HCT116 (cell line): ENCODE measurements around the gene C5orf63. TPM values are rescaled to one million over a fixed set of nuclear protein-coding genes. Genes with fewer than 3 reads are reported as not detected.

Experiments
- ATAC-seq: fragments of 200-7000 bp; cut with Tn5 transposase; 2 replicates; pipeline ENCODE4 v1.9.1; 2020; ENCODE audit warnings: mild to moderate bottlenecking, moderate library complexity
- BruUV-seq: library from RNA; stranded (reverse); fragments of 400-500 nt; replicated peaks from 2 replicates; lab custom pipeline; 2021; lab: Mats Ljungman, UMichigan
- CTCF ChIA-PET: fragments of 300-600 bp; sonication (Branson Sonifier 250); formaldehyde crosslinking; loops from one replicate; lab custom pipeline; 2021; ENCODE audit warnings: antibody characterized with exemption; lab: Charles Lee
- POLR2A ChIA-PET: fragments of 300-600, 350-600 bp; sonication (Branson Sonifier 250); formaldehyde crosslinking; loops from one replicate; lab custom pipeline; 2021; ENCODE audit warnings: antibody characterized with exemption; lab: Charles Lee
- RAD21 ChIA-PET, 2 experiments: fragments of 300-600 bp; sonication (Branson Sonifier 250); formaldehyde crosslinking; loops; one replicate each; lab custom pipeline; 2023; ENCODE audit warnings: low total read pairs in 2 of 2; ENCODE audit not compliant: uncharacterized antibody in 2 of 2, unreplicated experiment in 2 of 2, low non-redundant PET in 1 of 2; lab: Charles Lee
- DNase-seq: peaks from one replicate; pipeline ENCODE4 v3.0.0-alpha.2; 2010; ENCODE audit warnings: low read depth, low spot score
- H2AFZ ChIP-seq: fragments of 200-600 bp; shearing (Covaris generic), sonication (generic); 2 replicates; pipeline ENCODE4 v1.6.1; 2017; ENCODE audit warnings: low read depth, mixed run types, mixed read lengths, antibody characterized with exemption, low read length; ENCODE audit not compliant: poor library complexity, severe bottlenecking
- H3K27ac ChIP-seq: 2 replicates; pipeline ENCODE4 v1.5.1; 2012; ENCODE audit warnings: low read depth, low read length
- H3K27me3 ChIP-seq: fragments of 200-600 bp; sonication (generic); 2 replicates; pipeline ENCODE4 v1.6.1; 2016; ENCODE audit warnings: mixed run types, low read length, mixed read lengths; ENCODE audit not compliant: insufficient read depth
- H3K36me3 ChIP-seq, 2 experiments: fragments of 200-500 bp in 1 of 2; fragments of 200-600 bp in 1 of 2; sonication (Bioruptor generic) in 1 of 2; sonication (generic) in 1 of 2; 2 replicates each; pipeline versions ENCODE4 v1.5.1 to v1.6.1; 2014 to 2016; ENCODE audit warnings: low read length in 2 of 2, inconsistent platforms in 1 of 2, mixed read lengths in 1 of 2, mixed run types in 1 of 2; ENCODE audit not compliant: insufficient read depth in 2 of 2, control insufficient read depth in 1 of 2
- H3K4me1 ChIP-seq, 2 experiments: fragments of 200-600 bp in 1 of 2; sonication (generic) in 1 of 2; 2 replicates each; pipeline versions ENCODE4 v1.5.1 to v1.6.1; 2012 to 2017; ENCODE audit warnings: low read length in 2 of 2, inconsistent platforms in 1 of 2, mild to moderate bottlenecking in 1 of 2, mixed read lengths in 1 of 2, mixed run types in 1 of 2, moderate library complexity in 1 of 2; ENCODE audit not compliant: insufficient read depth in 2 of 2, control insufficient read depth in 1 of 2
- H3K4me2 ChIP-seq: fragments of 200-600 bp; sonication (generic); 2 replicates; pipeline ENCODE4 v1.6.1; 2017; ENCODE audit warnings: mixed run types, low read length, mixed read lengths
- H3K4me3 ChIP-seq, 2 experiments: fragments of 200-600 bp in 1 of 2; sonication (generic) in 1 of 2; replicated peaks in 1 of 2; 2 replicates each; pipeline ENCODE4 v1.5.1; 2011 to 2016; ENCODE audit warnings: low read length in 2 of 2, control low read depth in 1 of 2, low read depth in 1 of 2, mild to moderate bottlenecking in 1 of 2, mixed read lengths in 1 of 2, mixed run types in 1 of 2
- H3K79me2 ChIP-seq: fragments of 200-600 bp; sonication (generic); 2 replicates; pipeline ENCODE4 v1.6.1; 2017; ENCODE audit warnings: mild to moderate bottlenecking, mixed run types, low read length, moderate library complexity, mixed read lengths; ENCODE audit not compliant: insufficient read depth
- H3K9ac ChIP-seq: fragments of 200-600 bp; sonication (generic); 2 replicates; pipeline ENCODE4 v1.6.1; 2016; ENCODE audit warnings: low read length, mixed read lengths
- H3K9me2 ChIP-seq: fragments of 200-600 bp; sonication (generic), shearing (Covaris generic); 2 replicates; pipeline ENCODE4 v1.6.1; 2017; ENCODE audit warnings: mixed run types, mild to moderate bottlenecking, moderate library complexity; ENCODE audit not compliant: insufficient read depth
- H3K9me3 ChIP-seq, 2 experiments: fragments of 200-500 bp in 1 of 2; fragments of 200-600 bp in 1 of 2; sonication (Bioruptor generic) in 1 of 2; sonication (generic) in 1 of 2; 2 replicates each; pipeline ENCODE4 v1.6.1; 2014 to 2017; ENCODE audit warnings: low read length in 2 of 2, mixed read lengths in 2 of 2, inconsistent platforms in 1 of 2, low read depth in 1 of 2, mild to moderate bottlenecking in 1 of 2, mixed run types in 1 of 2, moderate library complexity in 1 of 2; ENCODE audit not compliant: control insufficient read depth in 1 of 2, insufficient read depth in 1 of 2
- H4K20me1 ChIP-seq: fragments of 200-600 bp; sonication (generic), shearing (Covaris generic); 2 replicates; pipeline ENCODE4 v1.6.1; 2017; ENCODE audit warnings: mixed run types, mild to moderate bottlenecking, moderate library complexity; ENCODE audit not compliant: insufficient read depth
- ATF3 ChIP-seq: IDR thresholded peaks from 2 replicates; pipeline ENCODE4 v1.6.1; 2012
- CBX3 ChIP-seq: IDR thresholded peaks from 2 replicates; pipeline ENCODE4 v1.6.1; 2012; ENCODE audit warnings: low read depth
- CEBPB ChIP-seq: IDR thresholded peaks from 2 replicates; pipeline ENCODE4 v1.6.1; 2012; ENCODE audit warnings: low read depth
- EGR1 ChIP-seq: IDR thresholded peaks from 2 replicates; pipeline ENCODE4 v1.6.1; 2012; ENCODE audit warnings: low read depth
- ELF1 ChIP-seq: IDR thresholded peaks from 2 replicates; pipeline ENCODE4 v1.6.1; 2012; ENCODE audit warnings: low read depth, borderline replicate concordance
- EZH2 ChIP-seq: fragments of 200-600 bp; sonication (generic); IDR thresholded peaks from 2 replicates; pipeline ENCODE4 v1.6.1; 2017; ENCODE audit warnings: antibody characterized with exemption, mixed run types
- EZH2phosphoT487 ChIP-seq: fragments of 200-600 bp; IDR thresholded peaks from 2 replicates; pipeline ENCODE4 v1.6.1; 2018; ENCODE audit warnings: antibody characterized with exemption, borderline replicate concordance
- FOSL1 ChIP-seq: IDR thresholded peaks from 2 replicates; pipeline ENCODE4 v1.6.1; 2012; ENCODE audit warnings: low read depth
- JUND ChIP-seq: IDR thresholded peaks from 2 replicates; pipeline ENCODE4 v1.6.1; 2012
- POLR2AphosphoS5 ChIP-seq: IDR thresholded peaks from 2 replicates; pipeline ENCODE4 v1.6.1; 2011; ENCODE audit warnings: mild to moderate bottlenecking, low read depth, low read length, moderate library complexity
- RAD21 ChIP-seq: IDR thresholded peaks from 2 replicates; pipeline ENCODE4 v1.6.1; 2012; ENCODE audit warnings: low read depth, mild to moderate bottlenecking
- REST ChIP-seq: IDR thresholded peaks from 2 replicates; pipeline ENCODE4 v1.6.1; 2012; ENCODE audit warnings: low read depth
- SP1 ChIP-seq: IDR thresholded peaks from 2 replicates; pipeline ENCODE4 v1.6.1; 2012; ENCODE audit warnings: low read depth
- TCF7L2 ChIP-seq: IDR thresholded peaks from 2 replicates; pipeline ENCODE4 v1.7.0; 2011; ENCODE audit warnings: borderline replicate concordance, inconsistent platforms; ENCODE audit not compliant: insufficient read depth, insufficient read length; ENCODE audit errors: extremely low read depth
- YY1 ChIP-seq: IDR thresholded peaks from 2 replicates; pipeline ENCODE4 v1.6.1; 2011; ENCODE audit warnings: low read length, low read depth, moderate library complexity, mild to moderate bottlenecking; ENCODE audit not compliant: insufficient replicate concordance; ENCODE audit errors: extremely low read depth
- ZBTB33 ChIP-seq: IDR thresholded peaks from 2 replicates; pipeline ENCODE4 v1.6.1; 2011; ENCODE audit warnings: mild to moderate bottlenecking, low read length, moderate library complexity; ENCODE audit not compliant: insufficient replicate concordance; ENCODE audit errors: extremely low read depth
- ZFX ChIP-seq: fragments of 450-650 bp; IDR thresholded peaks from 2 replicates; pipeline ENCODE4 v1.6.1; 2017
- intact Hi-C: fragments of 100-400 bp; cut with micrococcal nuclease; formaldehyde crosslinking; loops from 2 replicates; pipeline ENCODE4 v1.10.0; 2022
- total RNA-seq: library from RNA; stranded (reverse); gene quantifications from one replicate; pipeline ENCODE4 v1.2.1, GENCODE V29; 2021; ENCODE audit not compliant: unreplicated experiment
- TF ChIP-seq, protein P1 (sequence below), 3 experiments: fragments of 200-600 bp in 1 of 3; sonication (generic) in 1 of 3; IDR thresholded peaks in 2 of 3; conservative IDR thresholded peaks in 1 of 3; 2 replicates each; pipeline ENCODE4 v1.5.1; 2012 to 2017; ENCODE audit warnings: low read depth in 2 of 3, low read length in 2 of 3, antibody characterized with exemption in 1 of 3, borderline replicate concordance in 1 of 3, control low read depth in 1 of 3, mild to moderate bottlenecking in 1 of 3, mixed read lengths in 1 of 3, mixed run types in 1 of 3, moderate library complexity in 1 of 3; ENCODE audit not compliant: insufficient read depth in 1 of 3
- TF ChIP-seq, protein P2 (sequence below): IDR thresholded peaks from 2 replicates; pipeline ENCODE4 v1.6.1; 2012

C5orf63 gene
- total RNA-seq, 1 experiment from 2014 or later, result 4.4 TPM

GRCh38 chr5:127029581-127030258, 43.6 kb downstream of the C5orf63 start:
- peak overlapping the region; percentile 52; the same call in 1 of the 2 replicates for H3K27ac ChIP-seq
- ChIA-PET CTCF (no interaction called here), RAD21 (interaction anchor here in 1 of 2 experiments (0.6 kb wide), 1 partner anchor 28 kb away, joined by 3 read pairs; no protein-coding TSS in a partner anchor), POLR2A (no interaction called here)
- DNase-seq (peak; percentile 50), ATAC-seq (peak; percentile 67)
- intact Hi-C loops, result loop anchor here (10.0 kb wide), 1 partner anchor 285 kb away; no protein-coding TSS in a partner anchor
- no peaks in the 10 kb centered on the region for H4K20me1 ChIP-seq
- no peaks in the 10 kb centered on the region for H3K27me3 ChIP-seq
- peak overlapping the region; percentile 62 for H3K9ac ChIP-seq
- no peaks in the 10 kb centered on the region for H3K36me3 ChIP-seq
- H3K9me2 ChIP-seq, result no peaks in the 10 kb centered on the region
- peak overlapping the region; percentile 93 for H3K4me2 ChIP-seq
- BruUV-seq, result TSS peak; percentile 38
- H3K79me2 ChIP-seq, result no peaks in the 10 kb centered on the region
- peak overlapping the region; percentile 62 to 81 for H3K4me3 ChIP-seq
- peaks cover 0 to 6% of the 10 kb centered on the region in 2 experiments; a peak in 1 of 4 replicates for H3K4me1 ChIP-seq
- H3K9me3 ChIP-seq, result no peaks in the 10 kb centered on the region
- H2AFZ ChIP-seq, result peak overlapping the region; percentile 86
- TF ChIP-seq SP1 (no peak), REST (no peak), TCF7L2 (no peak), FOSL1 (no peak), RAD21 (peak; percentile 33; the same call in 1 of the 2 replicates), JUND (no peak), CBX3 (no peak), EGR1 (no peak), ATF3 (no peak), CEBPB (no peak), YY1 (peak; percentile 23), ZBTB33 (no peak), EZH2phosphoT487 (no peak), POLR2AphosphoS5 (no peak), EZH2 (no peak), ELF1 (no peak), ZFX (no peak)
- TF ChIP-seq, protein P1, sequence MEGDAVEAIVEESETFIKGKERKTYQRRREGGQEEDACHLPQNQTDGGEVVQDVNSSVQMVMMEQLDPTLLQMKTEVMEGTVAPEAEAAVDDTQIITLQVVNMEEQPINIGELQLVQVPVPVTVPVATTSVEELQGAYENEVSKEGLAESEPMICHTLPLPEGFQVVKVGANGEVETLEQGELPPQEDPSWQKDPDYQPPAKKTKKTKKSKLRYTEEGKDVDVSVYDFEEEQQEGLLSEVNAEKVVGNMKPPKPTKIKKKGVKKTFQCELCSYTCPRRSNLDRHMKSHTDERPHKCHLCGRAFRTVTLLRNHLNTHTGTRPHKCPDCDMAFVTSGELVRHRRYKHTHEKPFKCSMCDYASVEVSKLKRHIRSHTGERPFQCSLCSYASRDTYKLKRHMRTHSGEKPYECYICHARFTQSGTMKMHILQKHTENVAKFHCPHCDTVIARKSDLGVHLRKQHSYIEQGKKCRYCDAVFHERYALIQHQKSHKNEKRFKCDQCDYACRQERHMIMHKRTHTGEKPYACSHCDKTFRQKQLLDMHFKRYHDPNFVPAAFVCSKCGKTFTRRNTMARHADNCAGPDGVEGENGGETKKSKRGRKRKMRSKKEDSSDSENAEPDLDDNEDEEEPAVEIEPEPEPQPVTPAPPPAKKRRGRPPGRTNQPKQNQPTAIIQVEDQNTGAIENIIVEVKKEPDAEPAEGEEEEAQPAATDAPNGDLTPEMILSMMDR (IDR thresholded peaks at IDR 0.05 in 2 of 3, conservative IDR thresholded peaks at IDR 0.05 in 1 of 3; ENCODE audit: borderline replicate concordance in 1 of 3, insufficient read depth in 1 of 3, low read depth in 2 of 3, low read length in 2 of 3), result peak; percentile 4 to 65 (median 54); a peak in 4 of 6 replicates
- TF ChIP-seq, protein P2, sequence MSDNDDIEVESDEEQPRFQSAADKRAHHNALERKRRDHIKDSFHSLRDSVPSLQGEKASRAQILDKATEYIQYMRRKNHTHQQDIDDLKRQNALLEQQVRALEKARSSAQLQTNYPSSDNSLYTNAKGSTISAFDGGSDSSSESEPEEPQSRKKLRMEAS, result no peak
